Measurements from ENCODE around the gene GALNT18. TPM values are rescaled to one million over a fixed set of nuclear protein-coding genes. Genes with fewer than 3 reads are reported as not detected.
A peak's percentile ranks its signal among the peaks of the same experiment; 100 is the strongest.

Gene GALNT18
- total RNA-seq, 1 donor from 2014 or later, result 39.8 TPM

- H3K27me3 Mint-ChIP-seq (ENCODE audit: unreplicated experiment), result peaks cover 2% of the 10 kb centered on the region
Measured at GRCh38 chr11:11237070-11237832, 384.6 kb downstream of the GALNT18 start.

GRCh38 chr11:11236498-11237059 is 385.2 kb downstream of the GALNT18 start:
- no peak for DNase-seq (ENCODE audit: extremely low spot score, unreplicated experiment)
- Mint-ChIP-seq H3K27ac (ENCODE audit: unreplicated experiment) (no peak overlapping the region), H3K9me3 (ENCODE audit: unreplicated experiment) (no peaks in the 10 kb centered on the region), H3K27me3 (ENCODE audit: unreplicated experiment) (peaks cover 2% of the 10 kb centered on the region), H3K4me1 (ENCODE audit: unreplicated experiment) (peaks cover 5% of the 10 kb centered on the region), H3K4me3 (ENCODE audit: unreplicated experiment) (no peak overlapping the region), H3K36me3 (ENCODE audit: unreplicated experiment) (no peaks in the 10 kb centered on the region)
- TF ChIP-seq CTCF (IDR thresholded peaks at IDR 0.05), result no peak

More at GRCh38 chr11:11237070-11237832, 384.6 kb downstream of the GALNT18 start:
- Mint-ChIP-seq H3K4me3 (ENCODE audit: unreplicated experiment) (no peak overlapping the region), H3K36me3 (ENCODE audit: unreplicated experiment) (no peaks in the 10 kb centered on the region), H3K4me1 (ENCODE audit: unreplicated experiment) (peaks cover 1% of the 10 kb centered on the region), H3K27ac (ENCODE audit: unreplicated experiment) (no peak overlapping the region), H3K9me3 (ENCODE audit: unreplicated experiment) (no peaks in the 10 kb centered on the region)
- DNase-seq (ENCODE audit: extremely low spot score, unreplicated experiment), result no peak
- TF ChIP-seq CTCF (IDR thresholded peaks at IDR 0.05), result no peak

GRCh38 chr11:11231763-11232162 is 390.0 kb downstream of the GALNT18 start:
- DNase-seq (ENCODE audit: extremely low spot score, unreplicated experiment), result no peak
- Mint-ChIP-seq H3K27ac (ENCODE audit: unreplicated experiment) (peak overlapping the region; percentile 15), H3K27me3 (ENCODE audit: unreplicated experiment) (peaks cover 5% of the 10 kb centered on the region), H3K4me3 (ENCODE audit: unreplicated experiment) (no peak overlapping the region), H3K36me3 (ENCODE audit: unreplicated experiment) (no peaks in the 10 kb centered on the region), H3K9me3 (ENCODE audit: unreplicated experiment) (no peaks in the 10 kb centered on the region), H3K4me1 (ENCODE audit: unreplicated experiment) (peaks cover 18% of the 10 kb centered on the region)
- TF ChIP-seq CTCF (IDR thresholded peaks at IDR 0.05), result no peak

- peaks cover 1% of the 10 kb centered on the region for H3K36me3 Mint-ChIP-seq (ENCODE audit: unreplicated experiment)
- H3K27ac Mint-ChIP-seq (ENCODE audit: unreplicated experiment), result no peak overlapping the region
- peak; percentile 64 for TF ChIP-seq CTCF (IDR thresholded peaks at IDR 0.05)
- H3K4me3 Mint-ChIP-seq (ENCODE audit: unreplicated experiment), result no peak overlapping the region
- H3K4me1 Mint-ChIP-seq (ENCODE audit: unreplicated experiment), result peaks cover 18% of the 10 kb centered on the region
- H3K27me3 Mint-ChIP-seq (ENCODE audit: unreplicated experiment), result peaks cover 5% of the 10 kb centered on the region
- no peak for DNase-seq (ENCODE audit: extremely low spot score, unreplicated experiment)
- H3K9me3 Mint-ChIP-seq (ENCODE audit: unreplicated experiment), result no peaks in the 10 kb centered on the region
Measured at GRCh38 chr11:11230802-11231562, 390.8 kb downstream of the GALNT18 start.

GRCh38 chr11:11230087-11230486 is 391.7 kb downstream of the GALNT18 start:
- Mint-ChIP-seq H3K4me3 (ENCODE audit: unreplicated experiment) (no peak overlapping the region), H3K27ac (ENCODE audit: unreplicated experiment) (no peak overlapping the region)
- no peak for TF ChIP-seq CTCF (IDR thresholded peaks at IDR 0.05)

More at GRCh38 chr11:11230087-11230486, 391.7 kb downstream of the GALNT18 start:
- Mint-ChIP-seq H3K27me3 (ENCODE audit: unreplicated experiment) (peaks cover 5% of the 10 kb centered on the region), H3K9me3 (ENCODE audit: unreplicated experiment) (no peaks in the 10 kb centered on the region), H3K36me3 (ENCODE audit: unreplicated experiment) (peaks cover 1% of the 10 kb centered on the region), H3K4me1 (ENCODE audit: unreplicated experiment) (peaks cover 18% of the 10 kb centered on the region)
- DNase-seq (ENCODE audit: extremely low spot score, unreplicated experiment), result no peak
